Activated CD4-positive, alpha-beta T cell treated with anti-CD3 and anti-CD28 coated beads, Interleukin-2, amount 10 ng/mL, durations not matched to agents 7 days and 5 days (primary cell): ENCODE results near the gene ACO2. TPM values are rescaled to one million over a fixed set of nuclear protein-coding genes. Genes with fewer than 3 reads are reported as not detected.

ENCODE experiments used
- CTCF ChIA-PET: fragments of 350-600 bp; sonication (Branson Sonifier 250); formaldehyde crosslinking; loops from one replicate; lab custom pipeline; 2021; ENCODE audit warnings: antibody characterized with exemption; lab: Charles Lee
- POLR2A ChIA-PET: fragments of 350-600 bp; sonication (Branson Sonifier 250); formaldehyde crosslinking; loops from one replicate; lab custom pipeline; 2021; ENCODE audit warnings: antibody characterized with exemption; lab: Charles Lee
- DNase-seq: peaks from one replicate; pipeline ENCODE4 v3.0.0-alpha.2; 2020
- H3K27ac Mint-ChIP-seq: one replicate; pipeline ENCODE4 v1.8.0; 2021; ENCODE audit warnings: mild to moderate bottlenecking, moderate library complexity, mixed read lengths
- H3K27me3 Mint-ChIP-seq: one replicate; pipeline ENCODE4 v1.8.0; 2021; ENCODE audit warnings: mixed read lengths
- H3K36me3 Mint-ChIP-seq: one replicate; pipeline ENCODE4 v1.8.0; 2021; ENCODE audit warnings: low read depth, mixed read lengths
- H3K4me1 Mint-ChIP-seq: one replicate; pipeline ENCODE4 v1.8.0; 2021; ENCODE audit warnings: mixed read lengths
- H3K4me3 Mint-ChIP-seq: one replicate; pipeline ENCODE4 v1.8.0; 2021; ENCODE audit warnings: mild to moderate bottlenecking, moderate library complexity, mixed read lengths
- H3K9me3 Mint-ChIP-seq: one replicate; pipeline ENCODE4 v1.8.0; 2021; ENCODE audit warnings: mixed read lengths
- total RNA-seq, 2 experiments: library from RNA; stranded (reverse); gene quantifications; one replicate each; pipeline ENCODE4 v1.2.3, GENCODE V29; 2021

The ACO2 gene
- total RNA-seq, 2 experiments from 2014 or later, result 73.4 to 77.9 TPM

- Mint-ChIP-seq H3K27ac (no peak overlapping the region), H3K9me3 (no peaks in the 10 kb centered on the region), H3K27me3 (no peaks in the 10 kb centered on the region), H3K4me3 (no peak overlapping the region), H3K36me3 (peaks cover 23% of the 10 kb centered on the region), H3K4me1 (no peaks in the 10 kb centered on the region)
- POLR2A ChIA-PET, result interaction anchor here (0.6 kb wide), 1 partner anchor 137 kb away, joined by 3 read pairs; no protein-coding TSS in a partner anchor
- CTCF ChIA-PET, result interaction anchor here (1.0 to 1.2 kb wide), 2 partner anchors 16 to 127 kb away, joined by 3 to 5 read pairs; no protein-coding TSS in a partner anchor
- no peak for DNase-seq
These were observed 62.2 kb downstream of the ACO2 start for GRCh38 chr22:41530890-41531714.

GRCh38 chr22:41531715-41532477 lies 63.0 kb downstream of the ACO2 start:
- Mint-ChIP-seq H3K36me3 (peaks cover 19% of the 10 kb centered on the region), H3K9me3 (no peaks in the 10 kb centered on the region), H3K4me1 (no peaks in the 10 kb centered on the region), H3K27ac (no peak overlapping the region), H3K4me3 (no peak overlapping the region), H3K27me3 (no peaks in the 10 kb centered on the region)
- ChIA-PET POLR2A (interaction anchor here (0.6 kb wide), 1 partner anchor 138 kb away, joined by 3 read pairs; no protein-coding TSS in a partner anchor), CTCF (interaction anchor here (1.0 kb wide), 1 partner anchor 15 kb away, joined by 3 read pairs; no protein-coding TSS in a partner anchor)
- no peak for DNase-seq

GRCh38 chr22:41532908-41533825 lies 64.2 kb downstream of the ACO2 start:
- H3K27me3 Mint-ChIP-seq, result no peaks in the 10 kb centered on the region
- no peaks in the 10 kb centered on the region for H3K9me3 Mint-ChIP-seq
- H3K36me3 Mint-ChIP-seq, result peaks cover 15% of the 10 kb centered on the region
- POLR2A ChIA-PET, result no interaction called here
- peak; percentile 76 for DNase-seq
- CTCF ChIA-PET, result interaction anchor here (0.7 to 1.2 kb wide), 4 partner anchors 9 to 129 kb away, joined by 3 to 6 read pairs (median 4); no protein-coding TSS in a partner anchor
- no peak overlapping the region for H3K4me3 Mint-ChIP-seq
- no peaks in the 10 kb centered on the region for H3K4me1 Mint-ChIP-seq
- peak overlapping the region; percentile 79 for H3K27ac Mint-ChIP-seq

GRCh38 chr22:41534219-41534618 lies 65.3 kb downstream of the ACO2 start:
- no peak overlapping the region for H3K27ac Mint-ChIP-seq
- H3K27me3 Mint-ChIP-seq, result no peaks in the 10 kb centered on the region
- DNase-seq, result no peak
- H3K36me3 Mint-ChIP-seq, result peaks cover 10% of the 10 kb centered on the region
- H3K4me3 Mint-ChIP-seq, result no peak overlapping the region
- POLR2A ChIA-PET, result no interaction called here
- H3K9me3 Mint-ChIP-seq, result no peaks in the 10 kb centered on the region
- H3K4me1 Mint-ChIP-seq, result no peaks in the 10 kb centered on the region
- CTCF ChIA-PET, result no interaction called here

GRCh38 chr22:41535244-41535643 lies 66.3 kb downstream of the ACO2 start:
- CTCF ChIA-PET, result interaction anchor here (1.0 to 1.3 kb wide), 2 partner anchors 8 to 131 kb away, joined by 4 read pairs; no protein-coding TSS in a partner anchor
- H3K4me1 Mint-ChIP-seq, result peaks cover 3% of the 10 kb centered on the region

GRCh38 chr22:41537203-41537602 lies 68.3 kb downstream of the ACO2 start:
- H3K4me1 Mint-ChIP-seq, result peaks cover 14% of the 10 kb centered on the region
- H3K9me3 Mint-ChIP-seq, result no peaks in the 10 kb centered on the region
- H3K27me3 Mint-ChIP-seq, result no peaks in the 10 kb centered on the region
- CTCF ChIA-PET, result interaction anchor here (0.6 to 0.7 kb wide), 3 partner anchors 15 to 819 kb away, joined by 3 to 4 read pairs (median 3); no protein-coding TSS in a partner anchor
- no peak overlapping the region for H3K27ac Mint-ChIP-seq
- POLR2A ChIA-PET, result interaction anchor here (0.6 kb wide), 1 partner anchor 19 kb away, joined by 5 read pairs; no protein-coding TSS in a partner anchor
- DNase-seq, result no peak
- peaks cover 7% of the 10 kb centered on the region for H3K36me3 Mint-ChIP-seq
- no peak overlapping the region for H3K4me3 Mint-ChIP-seq

More at GRCh38 chr22:41535244-41535643, 66.3 kb downstream of the ACO2 start:
- no peak for DNase-seq
- POLR2A ChIA-PET, result interaction anchor here (0.6 kb wide), 1 partner anchor 15 kb away, joined by 3 read pairs; no protein-coding TSS in a partner anchor
- peaks cover 10% of the 10 kb centered on the region for H3K36me3 Mint-ChIP-seq
- H3K27ac Mint-ChIP-seq, result no peak overlapping the region
- H3K9me3 Mint-ChIP-seq, result no peaks in the 10 kb centered on the region
- no peaks in the 10 kb centered on the region for H3K27me3 Mint-ChIP-seq
- no peak overlapping the region for H3K4me3 Mint-ChIP-seq

GRCh38 chr22:41538583-41538982 lies 69.7 kb downstream of the ACO2 start:
- DNase-seq, result no peak
- H3K9me3 Mint-ChIP-seq, result no peaks in the 10 kb centered on the region
- H3K4me3 Mint-ChIP-seq, result no peak overlapping the region
- H3K27me3 Mint-ChIP-seq, result no peaks in the 10 kb centered on the region
- H3K4me1 Mint-ChIP-seq, result peaks cover 26% of the 10 kb centered on the region
- peaks cover 3% of the 10 kb centered on the region for H3K36me3 Mint-ChIP-seq
- ChIA-PET CTCF (interaction anchor here (0.5 to 0.9 kb wide), 3 partner anchors 38 to 135 kb away, joined by 3 to 5 read pairs (median 3); partner anchors contain the start of genes ACO2 and PHF5A), POLR2A (no interaction called here)
- H3K27ac Mint-ChIP-seq, result no peak overlapping the region

GRCh38 chr22:41539146-41540005 lies 70.5 kb downstream of the ACO2 start:
- ChIA-PET CTCF (interaction anchor here (0.5 to 1.5 kb wide), 4 partner anchors 16 to 136 kb away, joined by 3 to 4 read pairs (median 3); no protein-coding TSS in a partner anchor), POLR2A (no interaction called here)
- Mint-ChIP-seq H3K4me1 (peaks cover 29% of the 10 kb centered on the region), H3K9me3 (no peaks in the 10 kb centered on the region), H3K36me3 (peaks cover 3% of the 10 kb centered on the region), H3K27ac (no peak overlapping the region), H3K27me3 (no peaks in the 10 kb centered on the region), H3K4me3 (no peak overlapping the region)
- no peak for DNase-seq

GRCh38 chr22:41540006-41540315 lies 71.0 kb downstream of the ACO2 start:
- Mint-ChIP-seq H3K27ac (no peak overlapping the region), H3K9me3 (no peaks in the 10 kb centered on the region), H3K27me3 (no peaks in the 10 kb centered on the region), H3K4me1 (peaks cover 34% of the 10 kb centered on the region), H3K4me3 (no peak overlapping the region), H3K36me3 (peaks cover 3% of the 10 kb centered on the region)
- POLR2A ChIA-PET, result no interaction called here
- DNase-seq, result no peak
- CTCF ChIA-PET, result interaction anchor here (1.5 kb wide), 2 partner anchors 15 to 57 kb away, joined by 3 to 4 read pairs; no protein-coding TSS in a partner anchor

- H3K4me1 Mint-ChIP-seq, result peaks cover 38% of the 10 kb centered on the region
- H3K9me3 Mint-ChIP-seq, result no peaks in the 10 kb centered on the region
- ChIA-PET POLR2A (no interaction called here), CTCF (interaction anchor here (1.5 kb wide), 2 partner anchors 15 to 57 kb away, joined by 3 to 4 read pairs; no protein-coding TSS in a partner anchor)
- H3K4me3 Mint-ChIP-seq, result no peak overlapping the region
- H3K36me3 Mint-ChIP-seq, result no peaks in the 10 kb centered on the region
- H3K27me3 Mint-ChIP-seq, result no peaks in the 10 kb centered on the region
- H3K27ac Mint-ChIP-seq, result no peak overlapping the region
- DNase-seq, result no peak
These were observed 71.4 kb downstream of the ACO2 start for GRCh38 chr22:41540365-41540764.

GRCh38 chr22:41541484-41541883 lies 72.6 kb downstream of the ACO2 start:
- POLR2A ChIA-PET, result no interaction called here
- CTCF ChIA-PET, result interaction anchor here (0.5 to 1.2 kb wide), 4 partner anchors 11 to 127 kb away, joined by 3 to 6 read pairs (median 3); no protein-coding TSS in a partner anchor

More at GRCh38 chr22:41541484-41541883, 72.6 kb downstream of the ACO2 start:
- H3K4me3 Mint-ChIP-seq, result no peak overlapping the region
- peaks cover 42% of the 10 kb centered on the region for H3K4me1 Mint-ChIP-seq
- H3K36me3 Mint-ChIP-seq, result no peaks in the 10 kb centered on the region
- DNase-seq, result no peak
- H3K9me3 Mint-ChIP-seq, result no peaks in the 10 kb centered on the region
- no peaks in the 10 kb centered on the region for H3K27me3 Mint-ChIP-seq
- no peak overlapping the region for H3K27ac Mint-ChIP-seq
